ENCODE results near the gene NRTN. TPM values are rescaled to one million over a fixed set of nuclear protein-coding genes. Genes with fewer than 3 reads are reported as not detected.

NRTN gene
- total RNA-seq, 1 experiment from 2014 or later, result 4.6 TPM

GRCh38 chr19:5829567-5830310 is 24.9 kb downstream of the NRTN start:
- H3K9me3 Mint-ChIP-seq, result no peaks in the 10 kb centered on the region; a peak in 2 of 5 replicates
- H3K23me2 ChIP-seq (ENCODE audit: insufficient read length, low read depth, low read length, poor library complexity, severe bottlenecking), result peaks cover 12% of the 10 kb centered on the region
- peak overlapping the region in 2 of 3 experiments; percentile 31 to 35; a peak in 1 of 7 replicates for H3K27ac Mint-ChIP-seq
- no peak for TF ChIP-seq CTCF (conservative IDR thresholded peaks at IDR 0.05)
- no peaks in the 10 kb centered on the region for H3K36me3 Mint-ChIP-seq (ENCODE audit: insufficient read depth in 1 of 3, low read depth in 3 of 3)
- H3K18ac ChIP-seq (ENCODE audit: insufficient read length, low read depth, low read length), result no peak overlapping the region
- H3K4me1 ChIP-seq (ENCODE audit: insufficient read depth, low read length), result no peaks in the 10 kb centered on the region
- no peak overlapping the region for H2BK5ac ChIP-seq (ENCODE audit: insufficient read length, low read length)
- no peak overlapping the region for H4K5ac ChIP-seq (ENCODE audit: insufficient read length, low read depth, low read length)
- H3K14ac ChIP-seq (ENCODE audit: insufficient read depth, low read length), result no peak overlapping the region
- no peak overlapping the region for H2BK15ac ChIP-seq (ENCODE audit: low read depth, low read length)
- DNase-seq, result no peak
- no peak overlapping the region for H3K9ac ChIP-seq (ENCODE audit: extremely low read depth, insufficient read length, low read length)
- H2AFZ ChIP-seq (ENCODE audit: low read length), result no peak overlapping the region
- no peaks in the 10 kb centered on the region for H3K9me3 ChIP-seq (ENCODE audit: control insufficient read depth, low read depth, low read length)
- no peak overlapping the region for H3K56ac ChIP-seq (ENCODE audit: insufficient read length, low read depth, low read length)
- H4K91ac ChIP-seq (ENCODE audit: insufficient read length, low read depth, low read length), result no peak overlapping the region
- peak overlapping the region; percentile 85 for H3K4me2 ChIP-seq (ENCODE audit: insufficient read depth, insufficient read length, low read length)
- H3K4me1 Mint-ChIP-seq, result peaks cover 2 to 16% of the 10 kb centered on the region in 2 experiments; a peak in 2 of 4 replicates
- H2BK12ac ChIP-seq (ENCODE audit: insufficient read length, low read depth, low read length), result no peak overlapping the region
- H2BK120ac ChIP-seq (ENCODE audit: low read depth, low read length, poor library complexity, severe bottlenecking), result no peak overlapping the region
- H4K8ac ChIP-seq (replicated peaks; ENCODE audit: insufficient read length, low read depth, low read length), result no peak overlapping the region
- no peak overlapping the region for H3T11ph ChIP-seq (ENCODE audit: low read length)
- no peak overlapping the region for H3K4ac ChIP-seq (ENCODE audit: low read depth, low read length)
- H2BK20ac ChIP-seq (ENCODE audit: low read depth, low read length, poor library complexity, severe bottlenecking), result no peak overlapping the region
- peak overlapping the region; percentile 50 to 64; a peak in 4 of 5 replicates for H3K4me3 Mint-ChIP-seq
- H3K79me1 ChIP-seq (ENCODE audit: insufficient read depth, low read depth, low read length, poor library complexity, severe bottlenecking), result no peaks in the 10 kb centered on the region
- no peak overlapping the region for H3K23ac ChIP-seq (ENCODE audit: insufficient read length, low read depth, low read length)
- no peaks in the 10 kb centered on the region for H3K79me2 ChIP-seq (ENCODE audit: insufficient read depth, low read length)
- H3K27me3 ChIP-seq (ENCODE audit: insufficient read depth, low read length), result no peaks in the 10 kb centered on the region
- H3K27me3 Mint-ChIP-seq (ENCODE audit: low read depth), result peaks cover 33% of the 10 kb centered on the region
- no peak overlapping the region for H3K27ac ChIP-seq (ENCODE audit: insufficient read length, low read depth, low read length)
- WGBS (ENCODE audit: extremely low coverage, insufficient read length, low lambda C conversion rate), result no CpG with 5 or more reads among the region's 34 CpGs
- no peak overlapping the region for H2AK5ac ChIP-seq (ENCODE audit: insufficient read length, low read length)
- no peaks in the 10 kb centered on the region for H4K20me1 ChIP-seq (ENCODE audit: control insufficient read depth, insufficient read depth, insufficient read length)

Measured in H9 (cell line).